Upper lobe of left lung (tissue), 6 donors: ENCODE data around the gene CROCC. TPM values are rescaled to one million over a fixed set of nuclear protein-coding genes. Genes with fewer than 3 reads are reported as not detected.
"Not testable (repeated sequence)": the region's sequence is repeated elsewhere in the genome, so short reads cannot be mapped to it uniquely, and the experiment has no call there.

Experiments used
- ATAC-seq, 2 donors: fragments of 200-7000 bp; cut with Tn5 transposase; one replicate each; pipeline ENCODE4 v1.9.1; 2022; ENCODE audit warnings: mild to moderate bottlenecking in 2 of 2, moderate library complexity in 2 of 2; ENCODE audit not compliant: low FRiP score in 2 of 2
- DNase-seq, 2 donors: peaks; one replicate each; pipeline ENCODE4 v3.0.0-alpha.2; 2019 to 2020
- H3K27ac ChIP-seq, 4 donors: fragments of 200-600 bp; sonication (generic); one replicate each; pipeline ENCODE4 v1.5.1; 2016 to 2019
- H3K27me3 ChIP-seq, 4 donors: fragments of 200-600 bp; sonication (generic); one replicate each; pipeline ENCODE4 v1.5.1; 2017 to 2019
- H3K36me3 ChIP-seq, 4 donors: fragments of 200-600 bp; sonication (generic); one replicate each; pipeline ENCODE4 v1.5.1; 2016 to 2019
- H3K4me1 ChIP-seq, 4 donors: fragments of 200-600 bp; sonication (generic); one replicate each; pipeline ENCODE4 v1.5.1; 2018 to 2019
- H3K4me3 ChIP-seq, 4 donors: fragments of 200-600 bp; sonication (generic); one replicate each; pipeline ENCODE4 v1.5.1; 2017 to 2019; ENCODE audit warnings: mild to moderate bottlenecking in 2 of 4, moderate library complexity in 1 of 4
- H3K9me3 ChIP-seq, 4 donors: fragments of 200-600 bp; sonication (generic); one replicate each; pipeline ENCODE4 v1.5.1; 2018 to 2019
- EP300 ChIP-seq, 4 donors: sonication (generic); formaldehyde crosslinking; IDR thresholded peaks; one replicate each; pipeline ENCODE4 v1.5.1; 2017; ENCODE audit warnings: antibody characterized with exemption in 4 of 4, control low read depth in 2 of 4
- POLR2A ChIP-seq, 4 donors: fragments of 450-650 bp; IDR thresholded peaks; one replicate each; pipeline ENCODE4 v1.5.1; 2016 to 2017; ENCODE audit warnings: antibody characterized with exemption in 4 of 4, mild to moderate bottlenecking in 2 of 4
- POLR2AphosphoS5 ChIP-seq, 2 donors: sonication (generic); formaldehyde crosslinking; IDR thresholded peaks; one replicate each; pipeline ENCODE4 v1.5.1; 2017; ENCODE audit warnings: antibody characterized with exemption in 2 of 2
- WGBS, 2 donors: methylation state at CpG; one replicate each; pipeline ENCODE4 v1.1.5; 2017 to 2018; 5-methylcytosine and 5-hydroxymethylcytosine counted together
- total RNA-seq, 6 donors: library from RNA; depleted of rRNA in 4 of 6; stranded (reverse); fragments of >200 nt in 4 of 6; gene quantifications; one replicate each; pipeline versions ENCODE4 v1.1.0 to v1.2.1, GENCODE V29; 2016 to 2021
- TF ChIP-seq, protein P1 (sequence below), 6 experiments: fragments of 450-650 bp in 4 of 6; fragments of 200-600 bp in 2 of 6; sonication (generic) in 2 of 6; IDR thresholded peaks; one replicate each; pipeline ENCODE4 v1.5.1; 2016 to 2019; ENCODE audit warnings: antibody characterized with exemption in 6 of 6
- donor health status: DM: no; HTN: no; CAD: no; lungs with moderate emphysema.
- donor health status: DM: no; HTN: yes; CAD: no; lungs with severe emphysema.

Gene CROCC, protein sequence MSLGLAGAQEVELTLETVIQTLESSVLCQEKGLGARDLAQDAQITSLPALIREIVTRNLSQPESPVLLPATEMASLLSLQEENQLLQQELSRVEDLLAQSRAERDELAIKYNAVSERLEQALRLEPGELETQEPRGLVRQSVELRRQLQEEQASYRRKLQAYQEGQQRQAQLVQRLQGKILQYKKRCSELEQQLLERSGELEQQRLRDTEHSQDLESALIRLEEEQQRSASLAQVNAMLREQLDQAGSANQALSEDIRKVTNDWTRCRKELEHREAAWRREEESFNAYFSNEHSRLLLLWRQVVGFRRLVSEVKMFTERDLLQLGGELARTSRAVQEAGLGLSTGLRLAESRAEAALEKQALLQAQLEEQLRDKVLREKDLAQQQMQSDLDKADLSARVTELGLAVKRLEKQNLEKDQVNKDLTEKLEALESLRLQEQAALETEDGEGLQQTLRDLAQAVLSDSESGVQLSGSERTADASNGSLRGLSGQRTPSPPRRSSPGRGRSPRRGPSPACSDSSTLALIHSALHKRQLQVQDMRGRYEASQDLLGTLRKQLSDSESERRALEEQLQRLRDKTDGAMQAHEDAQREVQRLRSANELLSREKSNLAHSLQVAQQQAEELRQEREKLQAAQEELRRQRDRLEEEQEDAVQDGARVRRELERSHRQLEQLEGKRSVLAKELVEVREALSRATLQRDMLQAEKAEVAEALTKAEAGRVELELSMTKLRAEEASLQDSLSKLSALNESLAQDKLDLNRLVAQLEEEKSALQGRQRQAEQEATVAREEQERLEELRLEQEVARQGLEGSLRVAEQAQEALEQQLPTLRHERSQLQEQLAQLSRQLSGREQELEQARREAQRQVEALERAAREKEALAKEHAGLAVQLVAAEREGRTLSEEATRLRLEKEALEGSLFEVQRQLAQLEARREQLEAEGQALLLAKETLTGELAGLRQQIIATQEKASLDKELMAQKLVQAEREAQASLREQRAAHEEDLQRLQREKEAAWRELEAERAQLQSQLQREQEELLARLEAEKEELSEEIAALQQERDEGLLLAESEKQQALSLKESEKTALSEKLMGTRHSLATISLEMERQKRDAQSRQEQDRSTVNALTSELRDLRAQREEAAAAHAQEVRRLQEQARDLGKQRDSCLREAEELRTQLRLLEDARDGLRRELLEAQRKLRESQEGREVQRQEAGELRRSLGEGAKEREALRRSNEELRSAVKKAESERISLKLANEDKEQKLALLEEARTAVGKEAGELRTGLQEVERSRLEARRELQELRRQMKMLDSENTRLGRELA (N-terminal part only)
- total RNA-seq: 100 to 1,000 TPM in 2 of 6 donors, 10 to 100 TPM in 4; 21.0 to 184 (median 48.9) TPM

DNA sequence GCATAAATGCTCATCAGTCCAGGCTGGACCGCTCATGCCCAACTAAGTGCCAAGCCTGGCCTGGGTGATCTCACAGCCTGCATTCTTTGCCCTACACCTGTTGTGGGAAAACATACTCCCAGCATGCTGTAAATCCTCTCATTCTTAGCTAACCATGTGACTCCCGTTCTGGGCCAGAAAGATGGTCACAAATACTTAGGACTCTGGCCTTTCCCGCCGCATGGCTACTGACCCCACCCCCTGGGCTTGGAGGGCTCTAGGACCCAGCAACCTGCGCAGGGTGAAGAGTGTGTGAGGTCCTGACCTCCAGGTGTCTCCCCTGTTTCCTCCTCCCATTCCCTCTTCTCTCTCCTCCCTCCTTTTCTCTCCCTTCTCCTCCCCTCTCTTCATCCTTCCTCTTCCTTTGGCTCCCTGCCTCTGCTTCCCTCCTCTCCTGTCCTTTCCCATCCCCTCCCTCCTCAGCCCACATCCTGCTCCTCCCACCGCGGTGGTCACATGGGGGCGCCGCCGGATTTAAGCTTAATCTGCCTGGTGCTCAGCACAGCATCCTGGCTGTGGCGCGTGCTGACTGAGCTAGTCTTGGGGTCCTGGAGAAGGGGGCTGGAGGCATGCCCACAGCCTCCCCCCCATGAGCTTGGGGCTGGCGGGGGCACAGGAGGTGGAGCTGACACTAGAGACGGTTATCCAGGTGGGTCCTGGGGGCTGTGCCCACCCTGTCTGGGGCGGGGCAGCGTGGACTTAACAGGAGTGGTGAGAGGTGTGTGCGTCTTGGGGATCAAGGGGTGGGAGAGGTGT is at the start of gene CROCC:
Gene CROCC (plus strand): TSS at position 541 of the 795 bp plus-strand sequence. CDS start 88 bp downstream, at position 629.
- Histone ChIP-seq H3K36me3 (no peaks in the 10 kb centered on the region), H3K27ac (no peak within 1 kb of the TSS), H3K27me3 (peaks cover 0 to 3% (median 0%) of the 10 kb centered on the region in 4 donors), H3K4me1 (peaks cover 6 to 20% (median 7%) of the 10 kb centered on the region in 4 donors), H3K9me3 (no peaks in the 10 kb centered on the region), H3K4me3 (no peak within 1 kb of the TSS)
- ATAC-seq: no peak
- WGBS, 2 donors: 26 to 29% methylated on average over 17 of the region's 17 CpGs
- TF ChIP-seq POLR2A (IDR thresholded peaks at IDR 0.05): no peak
- TF ChIP-seq, protein P1, sequence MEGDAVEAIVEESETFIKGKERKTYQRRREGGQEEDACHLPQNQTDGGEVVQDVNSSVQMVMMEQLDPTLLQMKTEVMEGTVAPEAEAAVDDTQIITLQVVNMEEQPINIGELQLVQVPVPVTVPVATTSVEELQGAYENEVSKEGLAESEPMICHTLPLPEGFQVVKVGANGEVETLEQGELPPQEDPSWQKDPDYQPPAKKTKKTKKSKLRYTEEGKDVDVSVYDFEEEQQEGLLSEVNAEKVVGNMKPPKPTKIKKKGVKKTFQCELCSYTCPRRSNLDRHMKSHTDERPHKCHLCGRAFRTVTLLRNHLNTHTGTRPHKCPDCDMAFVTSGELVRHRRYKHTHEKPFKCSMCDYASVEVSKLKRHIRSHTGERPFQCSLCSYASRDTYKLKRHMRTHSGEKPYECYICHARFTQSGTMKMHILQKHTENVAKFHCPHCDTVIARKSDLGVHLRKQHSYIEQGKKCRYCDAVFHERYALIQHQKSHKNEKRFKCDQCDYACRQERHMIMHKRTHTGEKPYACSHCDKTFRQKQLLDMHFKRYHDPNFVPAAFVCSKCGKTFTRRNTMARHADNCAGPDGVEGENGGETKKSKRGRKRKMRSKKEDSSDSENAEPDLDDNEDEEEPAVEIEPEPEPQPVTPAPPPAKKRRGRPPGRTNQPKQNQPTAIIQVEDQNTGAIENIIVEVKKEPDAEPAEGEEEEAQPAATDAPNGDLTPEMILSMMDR (IDR thresholded peaks at IDR 0.05): no peak
- no peak for TF ChIP-seq POLR2AphosphoS5 (IDR thresholded peaks at IDR 0.05)
- no peak for TF ChIP-seq EP300 (IDR thresholded peaks at IDR 0.05)
- DNase-seq: no peak

DNA sequence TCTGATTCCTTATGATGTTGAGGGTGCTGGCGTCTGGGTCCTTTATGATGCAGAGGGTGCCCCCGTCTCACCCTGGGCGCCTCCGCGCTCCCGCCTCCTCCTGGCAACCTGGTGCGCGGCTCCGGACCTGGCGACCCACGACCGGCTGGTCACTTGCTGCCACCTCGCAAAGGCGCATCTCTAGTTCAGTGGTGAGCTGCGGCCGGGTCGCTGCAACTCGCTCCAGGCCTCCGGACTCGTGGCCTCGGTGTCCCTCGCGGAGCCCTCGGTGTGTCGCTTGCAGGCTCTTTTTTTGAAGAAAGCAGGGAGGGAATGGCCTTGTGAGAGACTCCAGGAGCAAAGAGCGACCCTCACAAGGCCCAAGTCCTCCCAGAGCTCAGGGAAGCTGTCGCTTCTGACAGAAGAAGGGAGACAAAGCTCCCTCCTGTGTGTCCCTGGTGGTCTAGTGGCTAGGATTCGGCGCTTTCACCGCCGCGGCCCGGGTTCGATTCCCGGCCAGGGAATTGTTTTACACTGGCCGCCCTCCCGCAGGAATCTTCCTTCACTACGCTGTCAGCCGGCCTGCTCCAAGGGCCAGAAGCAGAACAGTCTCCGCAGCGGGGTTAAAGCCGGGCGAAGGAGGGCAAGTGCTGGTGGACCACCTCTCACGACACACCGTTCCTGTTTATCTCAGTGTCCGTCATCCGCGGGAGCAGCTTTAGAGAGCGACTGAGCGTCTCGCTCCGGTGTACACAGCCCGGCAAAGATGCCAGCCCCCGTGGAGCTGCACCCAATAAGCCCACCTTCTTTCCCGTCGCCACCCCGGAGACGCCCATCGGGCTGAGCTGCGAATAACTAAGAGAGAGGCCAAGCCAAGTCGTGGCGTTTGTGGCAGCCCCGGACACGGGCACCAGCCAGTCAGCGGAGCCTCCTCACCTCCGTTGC is 49.3 kb upstream of the CROCC start:
- not testable (repeated sequence) for H3K27me3 ChIP-seq, H3K4me1 ChIP-seq, H3K9me3 ChIP-seq, H3K27ac ChIP-seq, H3K36me3 ChIP-seq
- ATAC-seq (peak; percentile 71 to 88), DNase-seq (peak in 1 of 2 donors; percentile 87)
- H3K4me3 ChIP-seq: peak overlapping the region in 3 of 4 donors; percentile 31 to 41 (median 33)
- WGBS, 2 donors: 20 to 41% methylated on average over 44 to 55 of the region's 66 CpGs

DNA sequence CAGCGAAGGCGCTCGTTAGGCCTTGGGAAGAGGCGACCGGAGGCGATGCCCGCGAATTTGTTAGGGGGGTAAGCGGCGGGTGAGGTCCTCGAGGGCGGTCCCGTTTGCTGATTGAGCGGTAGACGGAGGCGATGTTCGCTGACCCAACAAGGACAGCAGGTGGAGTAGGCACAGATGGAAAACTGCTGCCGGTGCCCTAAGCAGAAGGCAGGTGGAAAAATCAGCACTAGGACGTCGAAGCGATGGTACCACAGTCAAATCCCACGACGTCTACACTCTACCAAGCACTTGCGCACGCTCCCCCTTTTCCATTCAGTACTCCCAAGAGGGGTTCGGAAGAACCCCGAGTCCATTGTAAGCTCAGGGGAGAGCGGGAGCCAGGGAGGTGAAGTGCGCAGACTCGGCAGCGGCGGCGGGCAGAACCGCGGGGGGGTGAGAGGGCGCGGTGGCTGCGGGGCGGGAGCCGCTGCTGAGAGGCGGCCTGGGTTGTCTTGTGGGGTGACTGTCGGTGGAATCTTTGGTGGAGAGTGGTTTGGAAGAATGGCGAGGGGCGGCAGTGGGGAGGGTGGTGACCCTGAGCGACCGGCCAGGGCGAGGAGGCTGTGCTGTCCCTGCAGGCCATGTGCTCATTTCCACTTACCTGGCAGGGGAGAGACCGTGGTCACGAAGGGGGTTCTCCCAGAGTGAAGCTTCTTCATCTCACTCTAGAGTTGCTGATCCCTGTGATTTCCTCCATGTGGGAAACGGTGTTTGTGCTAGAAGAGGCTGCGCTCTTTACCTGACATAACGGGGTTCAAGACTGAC is 48.5 kb upstream of the CROCC start:
- peak; percentile 63 to 92 for DNase-seq
- H3K36me3 ChIP-seq, H3K4me1 ChIP-seq, H3K27me3 ChIP-seq, H3K27ac ChIP-seq, H3K9me3 ChIP-seq: not testable (repeated sequence)
- WGBS, 2 donors: 23 to 47% methylated on average over 24 to 40 of the region's 52 CpGs
- peak; percentile 42 to 56 for ATAC-seq
- peak overlapping the region in 3 of 4 donors; percentile 31 to 41 (median 33) for H3K4me3 ChIP-seq

DNA sequence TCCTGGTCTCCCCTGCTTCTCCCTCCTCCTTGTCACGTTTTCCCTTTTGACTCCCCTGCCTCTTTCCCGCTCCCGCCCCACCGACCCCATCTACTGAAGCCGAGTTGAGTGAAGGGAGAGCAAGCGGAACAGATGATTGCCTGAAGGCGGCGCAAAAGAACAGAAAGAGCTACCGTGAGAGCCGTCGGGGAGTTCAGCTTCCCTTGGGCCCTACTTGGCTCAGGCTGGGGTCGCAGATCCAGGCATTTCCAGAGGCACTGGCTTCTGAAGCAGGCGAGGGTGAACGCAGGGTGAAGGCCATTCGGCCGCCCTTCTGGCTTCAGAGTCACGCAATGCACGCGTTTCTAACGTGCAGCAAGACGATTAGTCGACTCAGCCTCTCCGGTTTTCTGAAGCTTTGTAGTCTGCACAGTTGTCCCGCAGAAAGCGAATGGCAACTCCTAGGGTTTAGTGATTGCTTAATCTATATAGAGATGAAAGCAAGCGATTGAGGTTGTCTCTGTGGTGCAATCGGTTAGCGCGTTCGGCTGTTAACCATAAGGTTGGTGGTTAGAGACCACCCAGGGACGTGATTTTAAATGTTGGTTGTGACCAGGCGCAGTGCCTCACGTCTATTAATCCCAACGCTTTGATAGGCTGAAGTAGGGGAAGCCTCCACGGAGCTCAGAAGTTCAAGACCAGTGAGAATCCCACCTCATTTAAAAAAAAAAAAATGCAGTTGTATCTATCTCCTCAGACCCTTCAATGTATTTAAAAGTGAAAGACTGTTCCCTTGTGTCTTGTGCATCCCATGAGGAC is 46.6 kb upstream of the CROCC start:
- 47 to 54% methylated on average over 27 to 35 of the region's 35 CpGs for WGBS, 2 donors
- ATAC-seq, H3K36me3 ChIP-seq, H3K27me3 ChIP-seq, H3K9me3 ChIP-seq, H3K4me1 ChIP-seq, H3K4me3 ChIP-seq, DNase-seq, H3K27ac ChIP-seq: not testable (repeated sequence)

DNA sequence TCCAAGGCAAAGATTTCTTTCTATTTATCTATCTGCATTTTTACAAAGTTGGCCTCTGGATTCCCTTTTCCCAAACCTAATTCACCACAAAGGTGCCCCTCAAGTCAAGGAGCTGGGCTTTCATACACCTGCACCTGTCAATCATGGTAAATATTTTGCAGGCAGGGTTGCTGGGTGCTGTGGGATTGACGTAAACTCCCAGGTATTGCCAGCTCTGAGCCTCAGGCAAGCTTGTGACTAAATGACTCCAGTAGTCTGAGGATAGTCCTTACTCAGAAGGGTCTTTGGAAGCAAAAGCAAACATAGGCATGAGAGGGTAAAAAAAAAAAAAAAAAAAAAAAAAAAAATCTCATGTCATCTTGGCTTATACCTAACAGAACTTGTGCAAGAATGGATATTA is 40.0 kb upstream of the CROCC start:
- 71 to 77% methylated on average over 1 of the region's 1 CpG for WGBS, 2 donors
- not testable (repeated sequence) for H3K4me1 ChIP-seq, H3K4me3 ChIP-seq, ATAC-seq, H3K27me3 ChIP-seq, H3K9me3 ChIP-seq, H3K27ac ChIP-seq, H3K36me3 ChIP-seq
- DNase-seq: peak in 1 of 2 donors; percentile 44
